ENCODE data around the gene DOCK4. TPM values are rescaled to one million over a fixed set of nuclear protein-coding genes. Genes with fewer than 3 reads are reported as not detected.

DOCK4 gene
- total RNA-seq, 1 experiment from 2014 or later = 4.9 TPM

DNA sequence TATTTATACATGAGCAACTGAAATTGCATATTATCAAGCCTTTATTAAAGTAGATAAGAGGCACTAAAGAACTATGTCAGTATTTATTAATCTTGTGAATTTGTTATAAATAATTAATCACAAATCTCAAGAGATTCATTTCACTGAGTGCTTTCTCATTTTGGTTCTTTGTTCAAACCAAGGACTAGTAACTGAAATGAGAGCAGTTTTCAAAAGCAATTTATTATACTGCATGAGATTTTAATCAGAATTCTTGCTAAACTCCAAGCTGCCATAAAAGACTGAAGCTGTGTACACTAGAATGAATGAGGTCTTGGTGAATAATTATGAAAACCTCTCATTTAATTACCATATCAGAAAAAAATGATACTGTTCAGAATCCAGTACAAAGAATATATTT is 419.1 kb downstream of the DOCK4 start:
- no peaks in the 10 kb centered on the region for H3K27me3 Mint-ChIP-seq (ENCODE audit: low read depth)
- peaks cover 21 to 28% of the 10 kb centered on the region in 2 experiments for H3K4me1 Mint-ChIP-seq
- H3K27ac Mint-ChIP-seq = no peak overlapping the region

More for the DNA sequence above, 419.1 kb downstream of the DOCK4 start:
- Histone ChIP-seq H4K20me1 (ENCODE audit: control insufficient read depth, insufficient read depth, insufficient read length) (no peaks in the 10 kb centered on the region), H3K27ac (ENCODE audit: insufficient read length, low read depth, low read length) (no peak overlapping the region), H4K8ac (replicated peaks; ENCODE audit: insufficient read length, low read depth, low read length) (no peak overlapping the region), H3K18ac (ENCODE audit: insufficient read length, low read depth, low read length) (no peak overlapping the region), H3K4ac (ENCODE audit: low read depth, low read length) (no peak overlapping the region), H3K9me3 (ENCODE audit: control insufficient read depth, low read depth, low read length) (no peaks in the 10 kb centered on the region), H3K4me1 (ENCODE audit: insufficient read depth, low read length) (peaks cover 2% of the 10 kb centered on the region; the same call in 1 of the 2 replicates), H3K23me2 (ENCODE audit: insufficient read length, low read depth, low read length, poor library complexity, severe bottlenecking) (no peaks in the 10 kb centered on the region), H2BK12ac (ENCODE audit: insufficient read length, low read depth, low read length) (no peak overlapping the region), H4K91ac (ENCODE audit: insufficient read length, low read depth, low read length) (no peak overlapping the region), H3K79me1 (ENCODE audit: insufficient read depth, low read depth, low read length, poor library complexity, severe bottlenecking) (no peaks in the 10 kb centered on the region), H3K79me2 (ENCODE audit: insufficient read depth, low read length) (no peaks in the 10 kb centered on the region), H3K56ac (ENCODE audit: insufficient read length, low read depth, low read length) (no peak overlapping the region), H2AFZ (ENCODE audit: low read length) (no peak overlapping the region), H2AK5ac (ENCODE audit: insufficient read length, low read length) (no peak overlapping the region), H3K27me3 (ENCODE audit: insufficient read depth, low read length) (no peaks in the 10 kb centered on the region), H2BK5ac (ENCODE audit: insufficient read length, low read length) (no peak overlapping the region), H4K5ac (ENCODE audit: insufficient read length, low read depth, low read length) (no peak overlapping the region), H3K14ac (ENCODE audit: insufficient read depth, low read length) (no peak overlapping the region), H3T11ph (ENCODE audit: low read length) (no peak overlapping the region), H2BK15ac (ENCODE audit: low read depth, low read length) (no peak overlapping the region), H2BK120ac (ENCODE audit: low read depth, low read length, poor library complexity, severe bottlenecking) (no peak overlapping the region), H3K4me2 (ENCODE audit: insufficient read depth, insufficient read length, low read length) (no peak overlapping the region), H2BK20ac (ENCODE audit: low read depth, low read length, poor library complexity, severe bottlenecking) (no peak overlapping the region), H3K23ac (ENCODE audit: insufficient read length, low read depth, low read length) (no peak overlapping the region), H3K9ac (ENCODE audit: extremely low read depth, insufficient read length, low read length) (no peak overlapping the region)
- Mint-ChIP-seq H3K4me3 (no peak overlapping the region), H3K36me3 (ENCODE audit: insufficient read depth in 1 of 3, low read depth in 3 of 3) (peaks cover 0 to 11% (median 0%) of the 10 kb centered on the region in 3 experiments; a peak in 2 of 7 replicates), H3K9me3 (no peaks in the 10 kb centered on the region)
- DNase-seq = no peak
- TF ChIP-seq, protein P1, sequence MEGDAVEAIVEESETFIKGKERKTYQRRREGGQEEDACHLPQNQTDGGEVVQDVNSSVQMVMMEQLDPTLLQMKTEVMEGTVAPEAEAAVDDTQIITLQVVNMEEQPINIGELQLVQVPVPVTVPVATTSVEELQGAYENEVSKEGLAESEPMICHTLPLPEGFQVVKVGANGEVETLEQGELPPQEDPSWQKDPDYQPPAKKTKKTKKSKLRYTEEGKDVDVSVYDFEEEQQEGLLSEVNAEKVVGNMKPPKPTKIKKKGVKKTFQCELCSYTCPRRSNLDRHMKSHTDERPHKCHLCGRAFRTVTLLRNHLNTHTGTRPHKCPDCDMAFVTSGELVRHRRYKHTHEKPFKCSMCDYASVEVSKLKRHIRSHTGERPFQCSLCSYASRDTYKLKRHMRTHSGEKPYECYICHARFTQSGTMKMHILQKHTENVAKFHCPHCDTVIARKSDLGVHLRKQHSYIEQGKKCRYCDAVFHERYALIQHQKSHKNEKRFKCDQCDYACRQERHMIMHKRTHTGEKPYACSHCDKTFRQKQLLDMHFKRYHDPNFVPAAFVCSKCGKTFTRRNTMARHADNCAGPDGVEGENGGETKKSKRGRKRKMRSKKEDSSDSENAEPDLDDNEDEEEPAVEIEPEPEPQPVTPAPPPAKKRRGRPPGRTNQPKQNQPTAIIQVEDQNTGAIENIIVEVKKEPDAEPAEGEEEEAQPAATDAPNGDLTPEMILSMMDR (conservative IDR thresholded peaks at IDR 0.05) = no peak
